ENCODE measurements around the gene AUNIP.

AUNIP gene

GRCh38 chr1:25817840-25818501, 41.3 kb downstream of the AUNIP start:
- peaks cover 5 to 39% (median 31%) of the 10 kb centered on the region in 11 experiments; a peak in 19 of 22 replicates for H3K36me3 ChIP-seq
- peak overlapping the region; percentile 88 to 99 (median 94); a peak in 18 of 22 replicates for H3K4me2 ChIP-seq
- TF ChIP-seq Cebpa-rat (IDR thresholded peaks at IDR 0.05) = no peak

GRCh38 chr1:25816112-25816718, 43.0 kb downstream of the AUNIP start:
- Histone ChIP-seq H3K4me2 (no peak overlapping the region), H3K4me3 (no peak overlapping the region), H3K9me3 (replicated peaks in 1 of 11) (no peaks in the 10 kb centered on the region), H3K4me1 (peaks cover 25 to 39% (median 31%) of the 10 kb centered on the region in 10 experiments), H3K9ac (0 out of 22 replicates have a peak overlapping the region, but pooled peaks of 1 of the 11 experiments have one; percentile 24), H3K36me3 (peaks cover 10 to 53% (median 41%) of the 10 kb centered on the region in 11 experiments; a peak in 20 of 22 replicates), H4K20me1 (peaks cover 0 to 25% (median 5%) of the 10 kb centered on the region in 11 experiments; a peak in 15 of 22 replicates), H3K27ac (no peak overlapping the region), H3K27me3 (no peaks in the 10 kb centered on the region)
- TF ChIP-seq Cebpa-rat (IDR thresholded peaks at IDR 0.05) = no peak

More at GRCh38 chr1:25817840-25818501, 41.3 kb downstream of the AUNIP start:
- Histone ChIP-seq H3K27me3 (no peaks in the 10 kb centered on the region), H4K20me1 (peaks cover 6 to 36% (median 18%) of the 10 kb centered on the region in 11 experiments; a peak in 16 of 22 replicates), H3K9ac (peak overlapping the region in 10 of 11 experiments; percentile 0 to 97 (median 36); a peak in 9 of 22 replicates), H3K4me3 (no peak overlapping the region), H3K27ac (peak overlapping the region in 4 of 11 experiments; percentile 5 to 19 (median 12); a peak in 4 of 22 replicates), H3K4me1 (peaks cover 34 to 50% (median 42%) of the 10 kb centered on the region in 10 experiments), H3K9me3 (replicated peaks in 1 of 11) (no peaks in the 10 kb centered on the region)

DNA sequence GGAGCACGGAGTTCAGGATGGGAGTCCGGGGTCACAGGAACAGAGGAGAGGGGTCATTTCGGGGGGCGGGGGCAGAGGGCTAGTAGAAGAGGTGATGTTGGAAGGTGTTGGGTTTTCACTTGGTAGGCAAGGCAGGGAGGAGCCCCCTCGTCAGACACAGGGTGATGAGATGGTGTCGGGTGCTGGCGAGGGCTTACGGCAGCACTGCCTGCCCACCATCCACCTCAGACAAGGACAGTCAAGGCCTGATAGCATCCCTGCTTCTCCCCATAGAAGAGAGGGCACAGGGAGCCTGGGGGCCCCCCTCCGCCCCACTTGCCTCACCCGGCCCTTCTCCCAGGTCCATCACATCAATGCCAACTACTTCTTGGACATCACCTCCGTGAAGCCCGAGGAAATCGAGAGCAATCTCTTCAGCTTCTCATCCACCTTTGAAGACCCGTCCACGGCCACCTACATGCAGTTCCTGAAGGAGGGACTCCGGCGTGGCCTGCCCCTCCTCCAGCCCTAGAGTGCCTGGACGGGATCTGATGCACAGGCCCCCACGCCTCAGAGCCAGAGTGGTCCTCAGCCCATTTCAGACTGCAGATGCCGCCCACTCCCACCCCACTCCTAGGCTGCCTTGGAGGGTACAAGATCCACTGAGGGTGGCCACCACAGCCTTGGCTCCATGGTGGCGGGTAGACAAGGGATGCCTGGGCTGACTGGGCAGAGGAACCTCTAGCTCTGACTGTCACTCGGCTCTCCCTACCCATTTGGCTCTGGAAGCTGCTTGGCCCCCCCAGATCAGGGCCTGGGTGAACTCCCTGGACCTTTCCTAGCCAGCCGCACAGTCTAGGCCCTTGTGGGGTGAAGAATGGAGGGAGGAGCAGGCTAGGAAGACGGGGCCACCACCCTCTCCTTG, 43.8 kb downstream of the AUNIP start:
- Histone ChIP-seq H4K20me1 (peaks cover 0 to 29% (median 3%) of the 10 kb centered on the region in 11 experiments; a peak in 14 of 22 replicates), H3K27me3 (no peaks in the 10 kb centered on the region), H3K9ac (peak overlapping the region in 1 of 11 experiments; percentile 24; a peak in 1 of 22 replicates), H3K4me2 (no peak overlapping the region), H3K36me3 (peaks cover 10 to 55% (median 41%) of the 10 kb centered on the region in 11 experiments; a peak in 20 of 22 replicates), H3K9me3 (replicated peaks in 1 of 11) (no peaks in the 10 kb centered on the region), H3K4me1 (peaks cover 26 to 39% (median 33%) of the 10 kb centered on the region in 10 experiments), H3K4me3 (no peak overlapping the region), H3K27ac (no peak overlapping the region)
- no peak for TF ChIP-seq Cebpa-rat (IDR thresholded peaks at IDR 0.05)

DNA sequence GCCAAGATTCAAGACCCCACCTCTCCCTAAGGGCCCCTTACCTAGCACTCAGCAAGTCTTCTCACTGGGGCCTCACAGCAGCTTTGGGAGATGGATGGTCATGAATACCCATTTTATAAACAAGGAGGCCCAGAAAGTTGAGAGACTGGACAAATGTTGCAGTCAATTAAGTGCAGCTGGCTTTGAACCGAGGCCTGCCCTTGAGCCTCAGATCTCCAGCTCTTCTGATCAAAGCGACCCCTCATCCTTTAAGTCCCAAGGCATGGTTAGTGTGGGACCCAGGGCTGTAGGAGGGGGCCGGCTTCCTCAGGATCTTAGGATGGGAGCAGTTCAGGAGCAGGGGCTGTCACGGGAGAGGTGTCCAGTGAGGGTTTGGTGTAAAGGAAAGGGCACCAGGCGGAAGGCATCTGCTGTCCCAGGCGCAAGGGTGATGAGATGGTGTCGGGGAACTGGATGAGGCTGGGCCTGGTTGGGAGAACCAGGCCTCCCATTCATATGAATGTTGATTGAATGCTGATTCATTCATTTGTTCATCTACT, 44.6 kb downstream of the AUNIP start:
- peaks cover 10 to 55% (median 41%) of the 10 kb centered on the region in 11 experiments; a peak in 20 of 22 replicates for H3K36me3 ChIP-seq
- no peaks in the 10 kb centered on the region for H3K9me3 ChIP-seq (replicated peaks in 1 of 11)
- H4K20me1 ChIP-seq = peaks cover 0 to 37% (median 11%) of the 10 kb centered on the region in 11 experiments; a peak in 15 of 22 replicates
- H3K9ac ChIP-seq = peak overlapping the region in 2 of 11 experiments; percentile 33 to 44; a peak in 2 of 22 replicates
- no peak overlapping the region for H3K4me3 ChIP-seq
- no peaks in the 10 kb centered on the region for H3K27me3 ChIP-seq
- no peak overlapping the region for H3K27ac ChIP-seq
- TF ChIP-seq Cebpa-rat (IDR thresholded peaks at IDR 0.05) = no peak
- peak overlapping the region in 2 of 11 experiments; percentile 3 to 22; a peak in 3 of 22 replicates for H3K4me2 ChIP-seq
- H3K4me1 ChIP-seq = peaks cover 35 to 47% (median 41%) of the 10 kb centered on the region in 10 experiments

DNA sequence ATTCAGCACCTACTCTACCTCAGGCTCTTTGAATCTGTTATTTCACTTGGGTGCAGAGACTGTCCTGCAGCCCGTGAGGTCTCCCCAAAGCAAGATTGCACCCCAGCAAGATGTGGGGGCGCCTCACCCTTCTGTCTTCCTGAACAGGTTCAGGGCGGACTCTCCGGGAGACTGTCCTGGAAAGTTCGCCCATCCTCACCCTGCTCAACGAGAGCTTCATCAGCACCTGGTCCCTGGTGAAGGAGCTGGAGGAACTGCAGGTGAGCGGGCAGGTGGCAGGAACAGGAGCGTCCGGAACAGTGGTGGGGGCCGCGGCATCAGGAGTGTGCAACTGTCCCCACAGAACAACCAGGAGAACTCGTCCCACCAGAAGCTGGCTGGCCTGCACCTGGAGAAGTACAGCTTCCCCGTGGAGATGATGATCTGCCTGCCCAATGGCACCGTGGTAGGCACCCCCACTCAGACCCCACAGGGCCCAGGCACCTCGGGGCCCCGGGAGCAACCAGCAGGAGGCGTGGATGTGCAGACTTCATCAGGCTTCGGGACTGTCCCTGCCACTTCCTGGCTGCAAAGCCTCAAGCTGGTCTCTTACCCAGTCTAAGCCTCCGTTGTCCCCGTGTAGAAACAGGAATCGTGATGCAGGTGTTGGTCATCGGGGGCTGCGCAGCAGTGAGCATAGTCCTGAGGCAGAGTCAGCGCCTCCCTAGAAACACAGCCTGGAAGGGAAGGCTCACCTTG, 45.4 kb downstream of the AUNIP start:
- Histone ChIP-seq H3K4me2 (peak overlapping the region in 2 of 11 experiments; percentile 3 to 22; a peak in 2 of 22 replicates), H4K20me1 (peaks cover 0 to 42% (median 11%) of the 10 kb centered on the region in 11 experiments; a peak in 15 of 22 replicates), H3K27me3 (no peaks in the 10 kb centered on the region), H3K9me3 (replicated peaks in 1 of 11) (no peaks in the 10 kb centered on the region), H3K27ac (no peak overlapping the region), H3K4me1 (peaks cover 35 to 47% (median 43%) of the 10 kb centered on the region in 10 experiments), H3K9ac (peak overlapping the region in 3 of 11 experiments; percentile 6 to 44 (median 33); a peak in 3 of 22 replicates), H3K36me3 (peaks cover 10 to 56% (median 41%) of the 10 kb centered on the region in 11 experiments; a peak in 20 of 22 replicates), H3K4me3 (no peak overlapping the region)
- TF ChIP-seq Cebpa-rat (IDR thresholded peaks at IDR 0.05) = no peak

GRCh38 chr1:25813071-25813733, 46.1 kb downstream of the AUNIP start:
- no peak for TF ChIP-seq Cebpa-rat (IDR thresholded peaks at IDR 0.05)
- H3K4me3 ChIP-seq = no peak overlapping the region
- H3K9ac ChIP-seq = peak overlapping the region in 5 of 11 experiments; percentile 3 to 44 (median 15); a peak in 2 of 22 replicates
- no peaks in the 10 kb centered on the region for H3K27me3 ChIP-seq
- H3K27ac ChIP-seq = no peak overlapping the region
- H3K4me2 ChIP-seq = no peak overlapping the region
- H3K36me3 ChIP-seq = peaks cover 10 to 60% (median 41%) of the 10 kb centered on the region in 11 experiments; a peak in 21 of 22 replicates
- H3K4me1 ChIP-seq = peaks cover 35 to 47% (median 43%) of the 10 kb centered on the region in 10 experiments
- no peaks in the 10 kb centered on the region for H3K9me3 ChIP-seq (replicated peaks in 1 of 11)
- peaks cover 4 to 49% (median 18%) of the 10 kb centered on the region in 11 experiments; a peak in 15 of 22 replicates for H4K20me1 ChIP-seq

All from BLaER1 treated with 17β-estradiol and CSF1 and Interleukin-3, amounts not matched to agents 10 nM and 100 nM (cell line).